ENCODE results near the gene SRGAP3. TPM values are rescaled to one million over a fixed set of nuclear protein-coding genes. Genes with fewer than 3 reads are reported as not detected.

SRGAP3 gene
- total and polyA plus RNA-seq, 4 donors, result 1.2 to 32.8 (median 7.3) TPM

DNA sequence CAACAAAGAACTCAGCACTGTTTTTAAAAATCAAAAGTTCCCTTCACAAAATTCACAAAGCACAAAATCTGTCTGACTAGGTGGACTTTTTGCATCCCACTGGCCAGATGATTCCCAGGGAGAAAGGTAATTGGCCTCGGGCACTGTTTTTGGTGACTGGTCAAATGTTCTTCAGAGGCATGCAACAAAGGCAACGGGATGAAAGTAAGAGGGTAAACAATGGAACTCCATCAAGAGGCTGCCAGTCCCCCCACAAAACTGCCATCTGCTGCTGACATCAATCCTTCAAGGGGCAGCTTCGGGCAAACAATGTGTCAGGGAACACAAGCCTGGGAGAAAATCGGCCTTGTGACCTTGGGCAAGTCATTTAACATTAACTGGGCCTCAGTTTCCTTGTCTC is 3.3 kb downstream of the SRGAP3 start:
- no peaks in the 10 kb centered on the region for H3K36me3 ChIP-seq (ENCODE audit: control insufficient read depth in 4 of 4, insufficient read depth in 4 of 4, low read length in 4 of 4)
- ATAC-seq (ENCODE audit: insufficient read depth, low FRiP score), result no peak
- no peak overlapping the region for H3K27ac ChIP-seq (ENCODE audit: low read depth in 1 of 2, low read length in 1 of 2)
- whole genome bisulfite sequencing, 2 donors, result 81 to 88% methylated on average over 4 of the region's 4 CpGs
- TF ChIP-seq, protein P1, sequence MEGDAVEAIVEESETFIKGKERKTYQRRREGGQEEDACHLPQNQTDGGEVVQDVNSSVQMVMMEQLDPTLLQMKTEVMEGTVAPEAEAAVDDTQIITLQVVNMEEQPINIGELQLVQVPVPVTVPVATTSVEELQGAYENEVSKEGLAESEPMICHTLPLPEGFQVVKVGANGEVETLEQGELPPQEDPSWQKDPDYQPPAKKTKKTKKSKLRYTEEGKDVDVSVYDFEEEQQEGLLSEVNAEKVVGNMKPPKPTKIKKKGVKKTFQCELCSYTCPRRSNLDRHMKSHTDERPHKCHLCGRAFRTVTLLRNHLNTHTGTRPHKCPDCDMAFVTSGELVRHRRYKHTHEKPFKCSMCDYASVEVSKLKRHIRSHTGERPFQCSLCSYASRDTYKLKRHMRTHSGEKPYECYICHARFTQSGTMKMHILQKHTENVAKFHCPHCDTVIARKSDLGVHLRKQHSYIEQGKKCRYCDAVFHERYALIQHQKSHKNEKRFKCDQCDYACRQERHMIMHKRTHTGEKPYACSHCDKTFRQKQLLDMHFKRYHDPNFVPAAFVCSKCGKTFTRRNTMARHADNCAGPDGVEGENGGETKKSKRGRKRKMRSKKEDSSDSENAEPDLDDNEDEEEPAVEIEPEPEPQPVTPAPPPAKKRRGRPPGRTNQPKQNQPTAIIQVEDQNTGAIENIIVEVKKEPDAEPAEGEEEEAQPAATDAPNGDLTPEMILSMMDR (IDR thresholded peaks at IDR 0.05; ENCODE audit: control extremely low read depth, extremely low read depth), result no peak
- peaks cover 2 to 31% (median 9%) of the 10 kb centered on the region in 5 donors for H3K4me1 ChIP-seq (ENCODE audit: control insufficient read depth in 5 of 5, insufficient read depth in 5 of 5, low read length in 5 of 5)
- no peak overlapping the region for H3K4me3 ChIP-seq
- no peak for DNase-seq
- H3K27me3 ChIP-seq (ENCODE audit: control insufficient read depth in 3 of 3, insufficient read depth in 3 of 3, low read length in 2 of 3), result no peaks in the 10 kb centered on the region
- peaks cover 0 to 3% (median 0%) of the 10 kb centered on the region in 4 donors for H3K9me3 ChIP-seq (ENCODE audit: control insufficient read depth in 4 of 4, insufficient read depth in 3 of 4, low read length in 3 of 4)
- H3K9ac ChIP-seq (ENCODE audit: insufficient read depth in 1 of 2, low read length in 2 of 2), result peak overlapping the region in 1 of 2 donors; percentile 35

DNA sequence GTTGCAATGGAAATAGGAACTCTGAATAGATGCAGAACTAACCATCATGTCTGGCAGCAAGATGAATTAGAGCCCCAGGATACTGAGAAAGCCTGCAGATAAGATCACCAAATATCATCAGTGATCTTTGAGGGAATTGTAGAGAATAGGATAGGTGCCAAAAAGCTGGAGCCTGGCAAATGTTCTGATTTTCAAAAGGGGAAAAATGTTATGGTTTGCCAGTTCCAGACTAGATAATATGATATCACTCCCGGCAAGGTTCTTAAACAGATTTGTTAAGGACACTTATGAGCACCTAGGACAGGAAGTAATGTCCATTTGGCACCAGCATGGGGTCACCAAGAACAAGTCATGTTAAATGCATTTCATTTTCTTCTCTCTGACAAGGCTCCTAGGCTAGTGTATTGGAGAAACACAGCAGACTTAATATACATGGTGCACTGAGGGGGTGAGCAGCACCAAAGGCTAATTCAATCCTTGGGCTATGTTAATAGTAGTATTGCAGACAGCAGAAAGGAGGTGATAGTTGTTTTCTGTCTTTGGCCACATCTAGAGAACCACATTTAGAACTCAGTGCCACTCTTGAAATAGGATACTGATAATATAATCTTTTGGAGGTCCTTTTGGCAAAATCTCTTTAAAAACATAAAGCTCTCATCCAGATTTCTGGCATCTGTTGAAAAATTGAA is 4.8 kb downstream of the SRGAP3 start:
- Histone ChIP-seq H3K4me3 (no peak overlapping the region), H3K27ac (ENCODE audit: low read depth in 1 of 2, low read length in 1 of 2) (no peak overlapping the region), H3K4me1 (ENCODE audit: control insufficient read depth in 5 of 5, insufficient read depth in 5 of 5, low read length in 5 of 5) (peaks cover 0 to 30% (median 9%) of the 10 kb centered on the region in 5 donors), H3K27me3 (ENCODE audit: control insufficient read depth in 3 of 3, insufficient read depth in 3 of 3, low read length in 2 of 3) (no peaks in the 10 kb centered on the region), H3K36me3 (ENCODE audit: control insufficient read depth in 4 of 4, insufficient read depth in 4 of 4, low read length in 4 of 4) (no peaks in the 10 kb centered on the region), H3K9ac (ENCODE audit: insufficient read depth in 1 of 2, low read length in 2 of 2) (no peak overlapping the region), H3K9me3 (ENCODE audit: control insufficient read depth in 4 of 4, insufficient read depth in 3 of 4, low read length in 3 of 4) (no peaks in the 10 kb centered on the region)
- WGBS, 2 donors, result 49 to 68% methylated on average over 1 of the region's 1 CpG
- DNase-seq (no peak), ATAC-seq (ENCODE audit: insufficient read depth, low FRiP score) (no peak)
- TF ChIP-seq, protein P1 (IDR thresholded peaks at IDR 0.05; ENCODE audit: control extremely low read depth, extremely low read depth), result no peak

DNA sequence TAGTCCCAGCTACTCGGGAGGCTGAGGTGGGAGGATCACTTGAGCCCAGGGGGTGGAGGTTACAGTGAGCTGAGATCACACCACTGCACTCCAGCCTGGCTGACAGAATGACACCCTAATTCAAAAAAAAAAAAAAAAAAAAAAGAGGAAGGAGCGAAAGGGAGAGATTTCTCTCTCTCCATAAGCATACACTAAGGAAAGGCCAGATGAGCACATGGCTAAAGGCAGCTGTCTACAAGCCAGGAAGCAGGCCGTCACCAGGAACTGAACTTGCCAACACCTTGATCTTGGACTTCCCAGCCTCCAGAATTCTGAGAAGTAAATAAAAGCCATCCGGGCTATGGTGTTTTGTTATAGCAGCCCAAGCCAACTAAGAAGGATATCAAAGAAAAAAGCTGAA is 7.5 kb downstream of the SRGAP3 start:
- WGBS, 2 donors, result 86 to 88% methylated on average over 4 of the region's 4 CpGs

More for the DNA sequence above, 7.5 kb downstream of the SRGAP3 start:
- H3K36me3 ChIP-seq (ENCODE audit: control insufficient read depth in 4 of 4, insufficient read depth in 4 of 4, low read length in 4 of 4), result no peaks in the 10 kb centered on the region
- H3K27me3 ChIP-seq (ENCODE audit: control insufficient read depth in 3 of 3, insufficient read depth in 3 of 3, low read length in 2 of 3), result no peaks in the 10 kb centered on the region
- no peak overlapping the region for H3K9ac ChIP-seq (ENCODE audit: insufficient read depth in 1 of 2, low read length in 2 of 2)
- no peak overlapping the region for H3K4me3 ChIP-seq
- TF ChIP-seq, protein P1 (IDR thresholded peaks at IDR 0.05; ENCODE audit: control extremely low read depth, extremely low read depth), result no peak
- H3K9me3 ChIP-seq (ENCODE audit: control insufficient read depth in 4 of 4, insufficient read depth in 3 of 4, low read length in 3 of 4), result no peaks in the 10 kb centered on the region
- peaks cover 0 to 31% (median 9%) of the 10 kb centered on the region in 5 donors for H3K4me1 ChIP-seq (ENCODE audit: control insufficient read depth in 5 of 5, insufficient read depth in 5 of 5, low read length in 5 of 5)
- no peak for ATAC-seq (ENCODE audit: insufficient read depth, low FRiP score)
- no peak overlapping the region for H3K27ac ChIP-seq (ENCODE audit: low read depth in 1 of 2, low read length in 1 of 2)
- DNase-seq, result no peak

Data from lung (tissue), 12 donors.